Pons (tissue), 1 donor: Measurements from ENCODE around the gene FBXL4.
"Not testable (repeated sequence)": the region's sequence is repeated elsewhere in the genome, so short reads cannot be mapped to it uniquely, and the experiment has no call there.

Experiments used
- DNase-seq: peaks from one replicate; pipeline ENCODE4 v3.0.0-alpha.2; 2016; ENCODE audit warnings: low spot score

Gene FBXL4

GRCh38 chr6:98945311-98946115 is 2.2 kb downstream of the FBXL4 start:
- peak; percentile 25 for DNase-seq

- DNase-seq: peak; percentile 45
Observed at GRCh38 chr6:98944598-98945081, 3.1 kb downstream of the FBXL4 start.

- DNase-seq: no peak
Observed at GRCh38 chr6:98944168-98944567, 3.6 kb downstream of the FBXL4 start.

- DNase-seq: no peak
Observed at GRCh38 chr6:98942263-98942803, 5.4 kb downstream of the FBXL4 start.

GRCh38 chr6:98941319-98941718 is 6.4 kb downstream of the FBXL4 start:
- DNase-seq: no peak

GRCh38 chr6:98937351-98937750 is 10.4 kb downstream of the FBXL4 start:
- no peak for DNase-seq

GRCh38 chr6:98932381-98932780 is 15.4 kb downstream of the FBXL4 start:
- no peak for DNase-seq

- DNase-seq: no peak
Observed at GRCh38 chr6:98931696-98932095, 16.1 kb downstream of the FBXL4 start.

- DNase-seq: no peak
Observed at GRCh38 chr6:98929498-98930060, 18.2 kb downstream of the FBXL4 start.

- no peak for DNase-seq
Observed at GRCh38 chr6:98928688-98929087, 19.1 kb downstream of the FBXL4 start.

GRCh38 chr6:98927534-98927933 is 20.2 kb downstream of the FBXL4 start:
- no peak for DNase-seq

GRCh38 chr6:98925831-98926230 is 21.9 kb downstream of the FBXL4 start:
- DNase-seq: no peak

- no peak for DNase-seq
Observed at GRCh38 chr6:98924647-98925046, 23.1 kb downstream of the FBXL4 start.

- no peak for DNase-seq
Observed at GRCh38 chr6:98920904-98921431, 26.8 kb downstream of the FBXL4 start.

- DNase-seq: not testable (repeated sequence)
Observed at GRCh38 chr6:98910946-98911345, 36.8 kb downstream of the FBXL4 start.

GRCh38 chr6:98909236-98909635 is 38.5 kb downstream of the FBXL4 start:
- DNase-seq: no peak

- not testable (repeated sequence) for DNase-seq
Observed at GRCh38 chr6:98906342-98906741, 41.4 kb downstream of the FBXL4 start.

- no peak for DNase-seq
Observed at GRCh38 chr6:98905759-98906158, 42.0 kb downstream of the FBXL4 start.

- no peak for DNase-seq
Observed at GRCh38 chr6:98904096-98904495, 43.6 kb downstream of the FBXL4 start.

- no peak for DNase-seq
Observed at GRCh38 chr6:98900706-98901105, 47.0 kb downstream of the FBXL4 start.

GRCh38 chr6:98894810-98895209 is 52.9 kb downstream of the FBXL4 start:
- DNase-seq: no peak

- no peak for DNase-seq
Observed at GRCh38 chr6:98887650-98888049, 60.1 kb downstream of the FBXL4 start.

GRCh38 chr6:98885330-98885729 is 62.4 kb downstream of the FBXL4 start:
- DNase-seq: no peak
